ENCODE measurements around the gene NCKAP5.

Gene NCKAP5

GRCh38 chr2:133390156-133390555 lies 178.1 kb downstream of the NCKAP5 start:
- no peaks in the 10 kb centered on the region for H3K36me3 ChIP-seq (ENCODE audit: insufficient read depth, low read length)
- H3K27ac ChIP-seq (ENCODE audit: low read depth, low read length) = no peak overlapping the region
- no peak overlapping the region for H3K4me3 ChIP-seq (ENCODE audit: low read depth, low read length)
- no peaks in the 10 kb centered on the region for H3K4me1 ChIP-seq (ENCODE audit: control insufficient read depth, insufficient read depth, low read length, unreplicated experiment)
- H2AFZ ChIP-seq (ENCODE audit: low read length, unreplicated experiment) = no peak overlapping the region
- H3K79me2 ChIP-seq (ENCODE audit: control insufficient read depth, insufficient read depth, low read length, unreplicated experiment) = no peaks in the 10 kb centered on the region
- no peaks in the 10 kb centered on the region for H3K27me3 ChIP-seq (ENCODE audit: insufficient read depth, low read length)

- H3K27me3 ChIP-seq (ENCODE audit: insufficient read depth, low read length) = no peaks in the 10 kb centered on the region
- no peaks in the 10 kb centered on the region for H3K79me2 ChIP-seq (ENCODE audit: control insufficient read depth, insufficient read depth, low read length, unreplicated experiment)
- H3K27ac ChIP-seq (ENCODE audit: low read depth, low read length) = no peak overlapping the region
- H3K4me1 ChIP-seq (ENCODE audit: control insufficient read depth, insufficient read depth, low read length, unreplicated experiment) = no peaks in the 10 kb centered on the region
- H3K4me3 ChIP-seq (ENCODE audit: low read depth, low read length) = no peak overlapping the region
- no peaks in the 10 kb centered on the region for H3K36me3 ChIP-seq (ENCODE audit: insufficient read depth, low read length)
- H2AFZ ChIP-seq (ENCODE audit: low read length, unreplicated experiment) = no peak overlapping the region
Measured at GRCh38 chr2:133389569-133389968, 178.7 kb downstream of the NCKAP5 start.

- no peaks in the 10 kb centered on the region for H3K36me3 ChIP-seq (ENCODE audit: insufficient read depth, low read length)
- no peaks in the 10 kb centered on the region for H3K79me2 ChIP-seq (ENCODE audit: control insufficient read depth, insufficient read depth, low read length, unreplicated experiment)
- no peak overlapping the region for H3K27ac ChIP-seq (ENCODE audit: low read depth, low read length)
- no peaks in the 10 kb centered on the region for H3K4me1 ChIP-seq (ENCODE audit: control insufficient read depth, insufficient read depth, low read length, unreplicated experiment)
- no peak overlapping the region for H3K4me3 ChIP-seq (ENCODE audit: low read depth, low read length)
- H2AFZ ChIP-seq (ENCODE audit: low read length, unreplicated experiment) = no peak overlapping the region
- H3K27me3 ChIP-seq (ENCODE audit: insufficient read depth, low read length) = no peaks in the 10 kb centered on the region
Measured at GRCh38 chr2:133382566-133382965, 185.7 kb downstream of the NCKAP5 start.

GRCh38 chr2:133380991-133381390 lies 187.3 kb downstream of the NCKAP5 start:
- Histone ChIP-seq H3K4me1 (ENCODE audit: control insufficient read depth, insufficient read depth, low read length, unreplicated experiment) (peaks cover 7% of the 10 kb centered on the region), H3K27me3 (ENCODE audit: insufficient read depth, low read length) (no peaks in the 10 kb centered on the region), H3K36me3 (ENCODE audit: insufficient read depth, low read length) (no peaks in the 10 kb centered on the region), H3K27ac (ENCODE audit: low read depth, low read length) (no peak overlapping the region), H2AFZ (ENCODE audit: low read length, unreplicated experiment) (no peak overlapping the region), H3K4me3 (ENCODE audit: low read depth, low read length) (no peak overlapping the region), H3K79me2 (ENCODE audit: control insufficient read depth, insufficient read depth, low read length, unreplicated experiment) (no peaks in the 10 kb centered on the region)

GRCh38 chr2:133378928-133379549 lies 189.2 kb downstream of the NCKAP5 start:
- Histone ChIP-seq H3K4me1 (ENCODE audit: control insufficient read depth, insufficient read depth, low read length, unreplicated experiment) (peaks cover 7% of the 10 kb centered on the region), H3K79me2 (ENCODE audit: control insufficient read depth, insufficient read depth, low read length, unreplicated experiment) (no peaks in the 10 kb centered on the region), H2AFZ (ENCODE audit: low read length, unreplicated experiment) (no peak overlapping the region), H3K27me3 (ENCODE audit: insufficient read depth, low read length) (no peaks in the 10 kb centered on the region), H3K4me3 (ENCODE audit: low read depth, low read length) (no peak overlapping the region), H3K36me3 (ENCODE audit: insufficient read depth, low read length) (no peaks in the 10 kb centered on the region), H3K27ac (ENCODE audit: low read depth, low read length) (no peak overlapping the region)

GRCh38 chr2:133378386-133378785 lies 189.9 kb downstream of the NCKAP5 start:
- Histone ChIP-seq H3K36me3 (ENCODE audit: insufficient read depth, low read length) (no peaks in the 10 kb centered on the region), H3K27me3 (ENCODE audit: insufficient read depth, low read length) (no peaks in the 10 kb centered on the region), H3K4me3 (ENCODE audit: low read depth, low read length) (no peak overlapping the region), H3K79me2 (ENCODE audit: control insufficient read depth, insufficient read depth, low read length, unreplicated experiment) (no peaks in the 10 kb centered on the region), H3K4me1 (ENCODE audit: control insufficient read depth, insufficient read depth, low read length, unreplicated experiment) (peaks cover 7% of the 10 kb centered on the region), H2AFZ (ENCODE audit: low read length, unreplicated experiment) (no peak overlapping the region), H3K27ac (ENCODE audit: low read depth, low read length) (no peak overlapping the region)

GRCh38 chr2:133377599-133377998 lies 190.7 kb downstream of the NCKAP5 start:
- no peak overlapping the region for H2AFZ ChIP-seq (ENCODE audit: low read length, unreplicated experiment)
- H3K79me2 ChIP-seq (ENCODE audit: control insufficient read depth, insufficient read depth, low read length, unreplicated experiment) = no peaks in the 10 kb centered on the region
- no peak overlapping the region for H3K4me3 ChIP-seq (ENCODE audit: low read depth, low read length)
- H3K27me3 ChIP-seq (ENCODE audit: insufficient read depth, low read length) = no peaks in the 10 kb centered on the region
- no peaks in the 10 kb centered on the region for H3K36me3 ChIP-seq (ENCODE audit: insufficient read depth, low read length)
- no peak overlapping the region for H3K27ac ChIP-seq (ENCODE audit: low read depth, low read length)
- peaks cover 7% of the 10 kb centered on the region for H3K4me1 ChIP-seq (ENCODE audit: control insufficient read depth, insufficient read depth, low read length, unreplicated experiment)

GRCh38 chr2:133377021-133377481 lies 191.2 kb downstream of the NCKAP5 start:
- no peak overlapping the region for H2AFZ ChIP-seq (ENCODE audit: low read length, unreplicated experiment)
- H3K79me2 ChIP-seq (ENCODE audit: control insufficient read depth, insufficient read depth, low read length, unreplicated experiment) = no peaks in the 10 kb centered on the region
- no peaks in the 10 kb centered on the region for H3K27me3 ChIP-seq (ENCODE audit: insufficient read depth, low read length)
- no peak overlapping the region for H3K27ac ChIP-seq (ENCODE audit: low read depth, low read length)
- H3K4me1 ChIP-seq (ENCODE audit: control insufficient read depth, insufficient read depth, low read length, unreplicated experiment) = peaks cover 7% of the 10 kb centered on the region
- H3K36me3 ChIP-seq (ENCODE audit: insufficient read depth, low read length) = no peaks in the 10 kb centered on the region
- H3K4me3 ChIP-seq (ENCODE audit: low read depth, low read length) = no peak overlapping the region

GRCh38 chr2:133374781-133375180 lies 193.5 kb downstream of the NCKAP5 start:
- Histone ChIP-seq H3K4me1 (ENCODE audit: control insufficient read depth, insufficient read depth, low read length, unreplicated experiment) (peaks cover 7% of the 10 kb centered on the region), H2AFZ (ENCODE audit: low read length, unreplicated experiment) (no peak overlapping the region), H3K36me3 (ENCODE audit: insufficient read depth, low read length) (no peaks in the 10 kb centered on the region)

GRCh38 chr2:133371286-133371685 lies 197.0 kb downstream of the NCKAP5 start:
- Histone ChIP-seq H3K36me3 (ENCODE audit: insufficient read depth, low read length) (no peaks in the 10 kb centered on the region), H3K4me1 (ENCODE audit: control insufficient read depth, insufficient read depth, low read length, unreplicated experiment) (no peaks in the 10 kb centered on the region), H2AFZ (ENCODE audit: low read length, unreplicated experiment) (no peak overlapping the region), H3K79me2 (ENCODE audit: control insufficient read depth, insufficient read depth, low read length, unreplicated experiment) (no peaks in the 10 kb centered on the region), H3K27me3 (ENCODE audit: insufficient read depth, low read length) (no peaks in the 10 kb centered on the region), H3K4me3 (ENCODE audit: low read depth, low read length) (no peak overlapping the region), H3K27ac (ENCODE audit: low read depth, low read length) (no peak overlapping the region)

More at GRCh38 chr2:133374781-133375180, 193.5 kb downstream of the NCKAP5 start:
- Histone ChIP-seq H3K27ac (ENCODE audit: low read depth, low read length) (no peak overlapping the region), H3K27me3 (ENCODE audit: insufficient read depth, low read length) (no peaks in the 10 kb centered on the region), H3K4me3 (ENCODE audit: low read depth, low read length) (no peak overlapping the region), H3K79me2 (ENCODE audit: control insufficient read depth, insufficient read depth, low read length, unreplicated experiment) (no peaks in the 10 kb centered on the region)

GRCh38 chr2:133369901-133370658 lies 198.2 kb downstream of the NCKAP5 start:
- no peak overlapping the region for H3K27ac ChIP-seq (ENCODE audit: low read depth, low read length)
- no peaks in the 10 kb centered on the region for H3K36me3 ChIP-seq (ENCODE audit: insufficient read depth, low read length)
- no peaks in the 10 kb centered on the region for H3K4me1 ChIP-seq (ENCODE audit: control insufficient read depth, insufficient read depth, low read length, unreplicated experiment)
- no peaks in the 10 kb centered on the region for H3K79me2 ChIP-seq (ENCODE audit: control insufficient read depth, insufficient read depth, low read length, unreplicated experiment)
- H2AFZ ChIP-seq (ENCODE audit: low read length, unreplicated experiment) = no peak overlapping the region
- no peaks in the 10 kb centered on the region for H3K27me3 ChIP-seq (ENCODE audit: insufficient read depth, low read length)
- H3K4me3 ChIP-seq (ENCODE audit: low read depth, low read length) = no peak overlapping the region

All from ACC112 (cell line).